ENCODE measurements around the gene SLC30A2. TPM values are rescaled to one million over a fixed set of nuclear protein-coding genes. Genes with fewer than 3 reads are reported as not detected.

SLC30A2 gene
- total RNA-seq, 2 donors from 2014 or later, result not detected

DNA sequence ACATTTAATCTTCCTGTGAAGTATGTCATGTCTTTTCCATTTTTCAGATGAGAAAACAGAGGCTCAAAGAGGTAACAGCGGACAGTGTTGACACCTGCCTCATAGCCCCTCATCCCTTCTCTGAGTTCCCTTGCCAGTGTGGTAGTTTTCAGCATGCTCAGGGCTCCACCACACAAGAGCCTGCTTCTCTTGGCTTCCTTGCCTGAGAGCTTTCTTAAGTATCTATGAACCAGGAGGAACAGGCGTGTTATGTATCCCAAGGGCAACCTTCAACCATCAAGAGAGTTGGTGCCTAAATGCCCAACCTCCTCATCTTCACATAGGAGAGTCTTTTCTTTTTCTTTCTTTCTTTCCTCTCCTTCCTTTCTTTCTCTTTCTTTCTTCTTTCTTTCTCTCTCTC is 42.2 kb downstream of the SLC30A2 start:
- no peak for ATAC-seq (ENCODE audit: insufficient number of reproducible peaks, low FRiP score, low read depth)
- Histone ChIP-seq H3K36me3 (no peaks in the 10 kb centered on the region), H3K27ac (no peak overlapping the region), H3K4me3 (no peak overlapping the region), H3K9me3 (no peaks in the 10 kb centered on the region), H3K4me1 (ENCODE audit: control insufficient read depth in 1 of 2, low read depth in 2 of 2) (peaks cover 0 to under 1% of the 10 kb centered on the region in 2 donors), H3K27me3 (replicated peaks; ENCODE audit: insufficient read depth) (no peaks in the 10 kb centered on the region)
- TF ChIP-seq, protein P1, sequence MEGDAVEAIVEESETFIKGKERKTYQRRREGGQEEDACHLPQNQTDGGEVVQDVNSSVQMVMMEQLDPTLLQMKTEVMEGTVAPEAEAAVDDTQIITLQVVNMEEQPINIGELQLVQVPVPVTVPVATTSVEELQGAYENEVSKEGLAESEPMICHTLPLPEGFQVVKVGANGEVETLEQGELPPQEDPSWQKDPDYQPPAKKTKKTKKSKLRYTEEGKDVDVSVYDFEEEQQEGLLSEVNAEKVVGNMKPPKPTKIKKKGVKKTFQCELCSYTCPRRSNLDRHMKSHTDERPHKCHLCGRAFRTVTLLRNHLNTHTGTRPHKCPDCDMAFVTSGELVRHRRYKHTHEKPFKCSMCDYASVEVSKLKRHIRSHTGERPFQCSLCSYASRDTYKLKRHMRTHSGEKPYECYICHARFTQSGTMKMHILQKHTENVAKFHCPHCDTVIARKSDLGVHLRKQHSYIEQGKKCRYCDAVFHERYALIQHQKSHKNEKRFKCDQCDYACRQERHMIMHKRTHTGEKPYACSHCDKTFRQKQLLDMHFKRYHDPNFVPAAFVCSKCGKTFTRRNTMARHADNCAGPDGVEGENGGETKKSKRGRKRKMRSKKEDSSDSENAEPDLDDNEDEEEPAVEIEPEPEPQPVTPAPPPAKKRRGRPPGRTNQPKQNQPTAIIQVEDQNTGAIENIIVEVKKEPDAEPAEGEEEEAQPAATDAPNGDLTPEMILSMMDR (IDR thresholded peaks at IDR 0.05), result no peak
- DNase-seq (ENCODE audit: low spot score), result no peak

DNA sequence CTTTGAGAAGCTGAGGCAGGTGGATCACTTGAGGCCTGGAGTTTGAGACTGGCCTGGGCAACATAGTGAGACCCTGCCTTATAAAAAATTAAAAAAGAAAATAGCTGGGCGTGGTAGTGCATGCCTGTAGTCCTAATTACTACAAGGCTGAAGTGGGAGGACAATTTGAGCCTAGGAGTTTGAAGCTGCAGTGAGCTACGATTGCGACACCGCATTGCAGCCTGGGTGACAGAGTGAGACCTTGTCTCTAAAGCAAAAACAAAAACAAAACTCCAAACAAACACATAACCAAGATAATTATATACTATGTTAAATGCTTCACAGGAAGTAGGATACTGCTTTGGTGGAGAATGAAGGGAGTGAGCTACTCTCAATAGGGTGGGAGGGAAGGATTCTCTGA is 42.7 kb downstream of the SLC30A2 start:
- Histone ChIP-seq H3K9me3 (no peaks in the 10 kb centered on the region), H3K27me3 (replicated peaks; ENCODE audit: insufficient read depth) (no peaks in the 10 kb centered on the region), H3K4me3 (no peak overlapping the region), H3K36me3 (no peaks in the 10 kb centered on the region), H3K27ac (no peak overlapping the region), H3K4me1 (ENCODE audit: control insufficient read depth in 1 of 2, low read depth in 2 of 2) (peaks cover 0 to 5% of the 10 kb centered on the region in 2 donors)
- no peak for DNase-seq (ENCODE audit: low spot score)
- no peak for ATAC-seq (ENCODE audit: insufficient number of reproducible peaks, low FRiP score, low read depth)
- TF ChIP-seq, protein P1 (IDR thresholded peaks at IDR 0.05), result no peak

- Histone ChIP-seq H3K27ac (no peak overlapping the region), H3K27me3 (replicated peaks; ENCODE audit: insufficient read depth) (no peaks in the 10 kb centered on the region), H3K4me3 (no peak overlapping the region), H3K4me1 (ENCODE audit: control insufficient read depth in 1 of 2, low read depth in 2 of 2) (peaks cover 4 to 20% of the 10 kb centered on the region in 2 donors), H3K36me3 (no peaks in the 10 kb centered on the region), H3K9me3 (no peaks in the 10 kb centered on the region)
- ATAC-seq (ENCODE audit: insufficient number of reproducible peaks, low FRiP score, low read depth) (no peak), DNase-seq (ENCODE audit: low spot score) (no peak)
- TF ChIP-seq, protein P1 (IDR thresholded peaks at IDR 0.05), result no peak
Observed at GRCh38 chr1:25999041-25999800, 46.7 kb downstream of the SLC30A2 start.

DNA sequence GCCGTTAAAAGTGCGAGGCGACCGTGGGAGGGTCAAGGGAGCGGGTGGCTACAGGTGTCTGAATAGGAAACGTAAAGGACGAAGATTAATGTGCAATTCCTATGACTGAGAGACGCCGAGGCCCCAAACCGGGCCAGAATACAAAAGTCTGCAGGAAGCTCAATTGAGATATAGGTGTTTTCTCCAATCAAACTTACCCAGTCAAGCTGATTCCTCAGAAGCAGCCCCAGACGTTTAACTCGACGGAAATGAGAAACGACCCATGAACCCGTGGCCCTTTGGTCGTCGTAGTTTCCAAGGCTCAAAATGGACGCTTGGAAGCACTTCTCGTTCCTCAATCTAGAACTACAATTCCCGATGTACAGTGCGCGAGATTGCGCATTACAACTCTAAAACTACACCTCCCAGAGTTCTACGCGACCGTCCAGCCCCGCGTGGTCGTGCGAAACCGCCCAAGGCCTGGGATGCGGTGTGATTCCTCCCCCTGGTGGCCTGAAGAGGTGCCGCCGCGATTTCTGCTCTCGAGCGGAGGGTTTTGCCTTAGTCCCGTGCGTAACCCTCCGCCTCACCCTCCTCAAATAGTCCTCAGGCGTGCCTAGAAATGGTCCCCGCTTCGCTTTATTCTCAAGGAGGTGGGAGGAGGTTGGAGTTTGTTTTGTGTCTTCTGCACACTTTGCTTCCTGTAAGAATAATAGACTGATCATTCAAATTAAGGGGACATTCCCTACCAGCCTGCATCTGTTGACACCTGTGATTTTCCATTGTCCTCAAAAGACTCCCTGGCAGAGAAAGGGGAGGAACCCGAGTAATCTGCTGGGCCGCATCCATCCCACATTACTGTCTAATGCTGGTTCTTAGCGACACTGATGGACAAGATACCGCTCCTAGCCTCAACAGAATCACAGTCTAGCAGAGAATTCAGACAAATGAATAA is 47.8 kb downstream of the SLC30A2 start, which contains the start of gene PAFAH2:
TSS of gene PAFAH2 (minus strand) at position 236 of the 934 bp plus-strand sequence. CDS start 7,247 bp downstream, outside the sequence.
- DNase-seq (ENCODE audit: low spot score) (peak; percentile 96), ATAC-seq (ENCODE audit: insufficient number of reproducible peaks, low FRiP score, low read depth) (peak; percentile 100)
- TF ChIP-seq, protein P1 (IDR thresholded peaks at IDR 0.05), result peak; percentile 96
- no peaks in the 10 kb centered on the region for H3K9me3 ChIP-seq
- H3K36me3 ChIP-seq, result no peaks in the 10 kb centered on the region
- peak within 1 kb of the TSS; percentile 59 to 62 for H3K27ac ChIP-seq
- H3K4me3 ChIP-seq, result peak within 1 kb of the TSS; percentile 74
- peaks cover 4 to 20% of the 10 kb centered on the region in 2 donors for H3K4me1 ChIP-seq (ENCODE audit: control insufficient read depth in 1 of 2, low read depth in 2 of 2)
- no peaks in the 10 kb centered on the region for H3K27me3 ChIP-seq (replicated peaks; ENCODE audit: insufficient read depth)
